PC-9 (cell line): ENCODE data around the gene COPZ1. TPM values are rescaled to one million over a fixed set of nuclear protein-coding genes. Genes with fewer than 3 reads are reported as not detected.
A peak's percentile ranks its signal among the peaks of the same experiment; 100 is the strongest.

Source experiments
- BruUV-seq: library from RNA; stranded (reverse); fragments of 400-500 nt; replicated peaks from 2 replicates; lab custom pipeline; 2021; lab: Mats Ljungman, UMichigan
- CTCF ChIA-PET: fragments of 300-600 bp; sonication (Branson Sonifier 250); formaldehyde crosslinking; loops from one replicate; lab custom pipeline; 2022; ENCODE audit warnings: antibody characterized with exemption; lab: Charles Lee
- POLR2A ChIA-PET: fragments of 300-600 bp; sonication (Branson Sonifier 250); formaldehyde crosslinking; loops from one replicate; lab custom pipeline; 2022; ENCODE audit warnings: antibody characterized with exemption; ENCODE audit not compliant: unreplicated experiment; lab: Charles Lee
- DNase-seq, 2 experiments: peaks; one replicate each; pipeline versions ENCODE4 v3.0.0 to v3.0.0-alpha.2; 2015 to 2022; ENCODE audit warnings: mixed read lengths in 1 of 2
- H2AFZ ChIP-seq: fragments of 200-600 bp; sonication (generic); 2 replicates; pipeline ENCODE4 v1.8.1; 2017; ENCODE audit warnings: antibody characterized with exemption
- H3F3A ChIP-seq: fragments of 200-600 bp; sonication (generic); 2 replicates; pipeline ENCODE4 v1.8.1; 2017; ENCODE audit warnings: antibody characterized with exemption, mild to moderate bottlenecking, low read depth; ENCODE audit not compliant: insufficient read depth
- H3K27ac ChIP-seq: fragments of 200-600 bp; sonication (generic); 2 replicates; pipeline ENCODE4 v1.6.1; 2016; ENCODE audit warnings: mixed run types
- H3K27me3 ChIP-seq: fragments of 200-600 bp; sonication (generic); 2 replicates; pipeline ENCODE4 v1.6.1; 2016; ENCODE audit warnings: low read depth, mixed run types; ENCODE audit not compliant: insufficient read depth
- H3K36me3 ChIP-seq: fragments of 200-600 bp; sonication (generic); 2 replicates; pipeline ENCODE4 v1.6.1; 2016; ENCODE audit warnings: low read depth, mixed run types
- H3K4me1 ChIP-seq: fragments of 200-600 bp; sonication (generic); replicated peaks from 2 replicates; pipeline ENCODE4 v1.6.1; 2016; ENCODE audit warnings: mixed run types; ENCODE audit not compliant: insufficient read depth
- H3K4me2 ChIP-seq: fragments of 200-600 bp; sonication (generic); 2 replicates; pipeline ENCODE4 v1.6.1; 2017; ENCODE audit warnings: mixed run types
- H3K4me3 ChIP-seq: fragments of 200-600 bp; sonication (generic); 2 replicates; pipeline ENCODE4 v1.6.1; 2016; ENCODE audit warnings: mixed run types
- H3K79me2 ChIP-seq: fragments of 200-600 bp; sonication (generic); 2 replicates; pipeline ENCODE4 v1.6.1; 2017; ENCODE audit warnings: low read depth, mixed run types
- H3K9me2 ChIP-seq: fragments of 200-600 bp; sonication (generic); 2 replicates; pipeline ENCODE4 v1.8.1; 2017; ENCODE audit warnings: mild to moderate bottlenecking; ENCODE audit not compliant: insufficient read depth
- H3K9me3 ChIP-seq: fragments of 200-600 bp; sonication (generic); 2 replicates; pipeline ENCODE4 v1.8.1; 2016; ENCODE audit warnings: low read depth; ENCODE audit not compliant: insufficient read depth
- H4K20me1 ChIP-seq: fragments of 200-600 bp; sonication (generic); 2 replicates; pipeline ENCODE4 v1.8.1; 2017; ENCODE audit not compliant: insufficient read depth
- EZH2 ChIP-seq: fragments of 200-600 bp; sonication (generic); IDR thresholded peaks from 2 replicates; pipeline ENCODE4 v1.8.0; 2017; ENCODE audit warnings: antibody characterized with exemption, low read depth
- intact Hi-C: fragments of 100-400 bp; cut with micrococcal nuclease; formaldehyde crosslinking; loops from one replicate; pipeline ENCODE4 v1.10.0; 2022; ENCODE audit not compliant: unreplicated experiment
- total RNA-seq: library from RNA; stranded (reverse); gene quantifications from 2 replicates; pipeline ENCODE4 v1.2.3, GENCODE V29; 2021
- TF ChIP-seq, protein P1 (sequence below): fragments of 200-600 bp; sonication (generic); conservative IDR thresholded peaks from 2 replicates; pipeline ENCODE4 v1.6.1; 2017; ENCODE audit warnings: mixed run types, antibody characterized with exemption, mild to moderate bottlenecking, moderate library complexity

Gene COPZ1
- total RNA-seq, 1 experiment from 2014 or later: 232 TPM

DNA sequence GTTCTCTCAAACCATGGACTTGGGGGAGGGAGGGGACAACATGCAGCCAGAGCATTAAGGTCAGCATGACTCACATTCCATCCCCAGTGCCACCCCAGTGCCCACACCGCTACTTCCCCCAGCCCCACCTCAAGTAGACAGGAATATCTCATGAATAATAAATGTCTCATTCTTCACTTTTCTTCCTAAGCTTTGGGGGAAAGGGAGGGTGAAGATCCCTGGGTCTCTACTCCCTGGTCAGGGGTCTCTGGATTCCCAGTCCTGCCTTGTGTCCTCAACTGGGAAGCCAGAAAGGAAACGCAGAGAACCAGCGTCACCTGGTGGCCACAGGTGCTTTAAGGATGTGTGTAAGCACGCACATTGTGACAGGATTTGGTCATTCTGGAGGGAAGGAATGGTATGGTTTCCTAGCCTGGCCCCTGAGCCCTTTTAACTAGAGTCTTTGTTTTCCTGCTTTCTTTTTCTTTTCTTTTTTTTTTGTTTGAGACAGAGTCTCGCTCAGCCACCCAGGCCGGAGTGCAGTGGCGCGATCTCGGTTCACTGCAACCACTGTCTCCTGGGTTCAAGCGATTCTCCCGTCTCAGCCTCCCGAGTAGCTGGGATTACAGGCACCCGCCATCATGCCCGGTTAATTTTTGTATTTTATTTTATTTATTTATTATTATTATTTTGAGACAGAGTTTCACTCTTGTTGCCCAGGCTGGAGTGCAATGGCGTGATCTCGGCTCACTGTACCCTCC, 36.0 kb downstream of the COPZ1 start:
- Histone ChIP-seq H3K4me2 (peak overlapping the region; percentile 34), H3K9me2 (no peaks in the 10 kb centered on the region), H2AFZ (no peak overlapping the region), H3F3A (peaks cover 17% of the 10 kb centered on the region; the same call in 1 of the 2 replicates), H3K9me3 (no peaks in the 10 kb centered on the region), H3K79me2 (no peaks in the 10 kb centered on the region), H4K20me1 (no peaks in the 10 kb centered on the region), H3K27me3 (no peaks in the 10 kb centered on the region), H3K4me1 (peaks cover 14% of the 10 kb centered on the region), H3K27ac (no peak overlapping the region), H3K36me3 (no peaks in the 10 kb centered on the region), H3K4me3 (no peak overlapping the region)
- intact Hi-C loops: loop anchor here (1.0 to 10.0 kb wide), 2 partner anchors 106 to 141 kb away; no protein-coding TSS in a partner anchor
- CTCF ChIA-PET: interaction anchor here (1.0 to 3.7 kb wide), 5 partner anchors 8 to 141 kb away, joined by 3 to 17 read pairs (median 5); partner anchors contain the start of gene COPZ1
- POLR2A ChIA-PET: no interaction called here
- BruUV-seq: no TSS peak
- DNase-seq: peak; percentile 52 to 75
- TF ChIP-seq, protein P1, sequence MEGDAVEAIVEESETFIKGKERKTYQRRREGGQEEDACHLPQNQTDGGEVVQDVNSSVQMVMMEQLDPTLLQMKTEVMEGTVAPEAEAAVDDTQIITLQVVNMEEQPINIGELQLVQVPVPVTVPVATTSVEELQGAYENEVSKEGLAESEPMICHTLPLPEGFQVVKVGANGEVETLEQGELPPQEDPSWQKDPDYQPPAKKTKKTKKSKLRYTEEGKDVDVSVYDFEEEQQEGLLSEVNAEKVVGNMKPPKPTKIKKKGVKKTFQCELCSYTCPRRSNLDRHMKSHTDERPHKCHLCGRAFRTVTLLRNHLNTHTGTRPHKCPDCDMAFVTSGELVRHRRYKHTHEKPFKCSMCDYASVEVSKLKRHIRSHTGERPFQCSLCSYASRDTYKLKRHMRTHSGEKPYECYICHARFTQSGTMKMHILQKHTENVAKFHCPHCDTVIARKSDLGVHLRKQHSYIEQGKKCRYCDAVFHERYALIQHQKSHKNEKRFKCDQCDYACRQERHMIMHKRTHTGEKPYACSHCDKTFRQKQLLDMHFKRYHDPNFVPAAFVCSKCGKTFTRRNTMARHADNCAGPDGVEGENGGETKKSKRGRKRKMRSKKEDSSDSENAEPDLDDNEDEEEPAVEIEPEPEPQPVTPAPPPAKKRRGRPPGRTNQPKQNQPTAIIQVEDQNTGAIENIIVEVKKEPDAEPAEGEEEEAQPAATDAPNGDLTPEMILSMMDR: peak; percentile 89
- no peak for TF ChIP-seq EZH2

DNA sequence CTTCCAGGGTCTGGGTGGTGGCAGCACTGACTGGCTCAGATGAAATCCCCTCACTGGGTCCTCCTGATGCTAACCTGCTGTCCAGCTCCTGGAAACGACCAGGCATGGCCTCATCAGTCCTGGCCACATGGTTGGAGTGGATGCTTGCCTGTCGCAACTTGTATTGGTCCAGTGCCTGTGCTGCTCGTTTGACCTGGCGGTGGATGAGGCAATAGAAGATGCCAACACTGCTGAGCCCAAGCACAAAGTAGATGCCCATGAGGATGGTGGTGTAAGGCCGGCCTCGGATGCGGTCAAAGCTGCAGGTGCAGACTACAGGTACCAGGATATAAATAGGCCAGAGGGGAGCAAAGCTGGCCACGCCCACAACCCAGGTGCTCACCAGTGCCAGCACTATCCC, 38.1 kb downstream of the COPZ1 start:
- BruUV-seq: no TSS peak
- Histone ChIP-seq H3F3A (peaks cover 13% of the 10 kb centered on the region; the same call in 1 of the 2 replicates), H3K4me3 (no peak overlapping the region), H3K4me1 (peaks cover 14% of the 10 kb centered on the region), H4K20me1 (no peaks in the 10 kb centered on the region), H2AFZ (no peak overlapping the region), H3K27ac (no peak overlapping the region), H3K79me2 (no peaks in the 10 kb centered on the region), H3K9me3 (no peaks in the 10 kb centered on the region), H3K9me2 (no peaks in the 10 kb centered on the region), H3K36me3 (no peaks in the 10 kb centered on the region), H3K27me3 (no peaks in the 10 kb centered on the region), H3K4me2 (no peak overlapping the region)
- no peak for TF ChIP-seq EZH2
- TF ChIP-seq, protein P1: no peak
- DNase-seq: no peak
- CTCF ChIA-PET: no interaction called here
- intact Hi-C loops: loop anchor here (10.0 kb wide), 1 partner anchor 108 kb away; no protein-coding TSS in a partner anchor
- POLR2A ChIA-PET: interaction anchor here (0.6 kb wide), 1 partner anchor 130 kb away, joined by 5 read pairs; no protein-coding TSS in a partner anchor

DNA sequence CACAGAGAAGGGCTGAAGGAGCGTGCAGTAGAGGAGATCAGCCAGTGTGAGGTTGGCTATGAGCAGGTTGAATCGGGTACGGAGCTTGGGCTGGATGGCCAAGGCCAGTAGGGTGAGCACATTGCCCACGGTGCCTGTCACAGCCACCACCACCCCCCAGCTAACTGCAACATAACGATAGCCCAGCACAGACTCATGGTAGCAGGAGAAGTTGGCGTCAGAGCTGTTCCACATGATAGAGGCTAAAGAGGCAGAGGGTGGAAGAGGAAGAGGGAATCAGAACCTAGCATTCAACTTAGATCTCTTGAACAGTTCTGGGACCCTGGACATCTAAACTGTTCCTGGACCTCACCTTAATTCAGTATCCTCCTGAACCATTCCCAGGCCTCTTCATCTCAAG, 38.7 kb downstream of the COPZ1 start:
- ChIA-PET CTCF (no interaction called here), POLR2A (interaction anchor here (0.7 kb wide), 1 partner anchor 53 kb away, joined by 3 read pairs; no protein-coding TSS in a partner anchor)
- Histone ChIP-seq H3K4me3 (no peak overlapping the region), H3F3A (peaks cover 13% of the 10 kb centered on the region; the same call in 1 of the 2 replicates), H3K9me2 (no peaks in the 10 kb centered on the region), H2AFZ (no peak overlapping the region), H4K20me1 (no peaks in the 10 kb centered on the region), H3K79me2 (no peaks in the 10 kb centered on the region), H3K9me3 (no peaks in the 10 kb centered on the region), H3K4me1 (peaks cover 14% of the 10 kb centered on the region), H3K4me2 (no peak overlapping the region), H3K36me3 (no peaks in the 10 kb centered on the region), H3K27me3 (no peaks in the 10 kb centered on the region), H3K27ac (no peak overlapping the region)
- no TSS peak for BruUV-seq
- no peak for DNase-seq
- TF ChIP-seq, protein P1: no peak
- no peak for TF ChIP-seq EZH2
- intact Hi-C loops: loop anchor here (10.0 kb wide), 1 partner anchor 109 kb away; no protein-coding TSS in a partner anchor
